ENCODE measurements around the gene TMCC1. TPM values are rescaled to one million over a fixed set of nuclear protein-coding genes. Genes with fewer than 3 reads are reported as not detected.

The TMCC1 gene
- total and polyA plus RNA-seq, 10 of the 15 experiments (the other 5 are each of a cell fraction or from before 2014, with no cell fraction given) = 2.3 to 21.1 (median 8.4) TPM

- no peaks in the 10 kb centered on the region for H3K27me3 ChIP-seq (replicated peaks in 1 of 2; ENCODE audit: control insufficient read depth in 2 of 2, insufficient read depth in 2 of 2, low read length in 1 of 2)
- ChIA-PET RAD21 (ENCODE audit: unreplicated experiment) (no interaction called here), POLR2A (no interaction called here), SMC1A (ENCODE audit: uncharacterized antibody, unreplicated experiment) (interaction anchor here (1.2 to 2.3 kb wide), 3 partner anchors 12 to 17 kb away, joined by 3 to 6 read pairs (median 3); no protein-coding TSS in a partner anchor), CTCF (interaction anchor here (1.1 kb wide), 1 partner anchor 14 kb away, joined by 5 read pairs; no protein-coding TSS in a partner anchor)
- no peaks in the 10 kb centered on the region for H3K9me3 ChIP-seq (replicated peaks; ENCODE audit: control insufficient read depth, insufficient read depth, low read length)
- H3K4me2 ChIP-seq (ENCODE audit: control insufficient read depth, insufficient read depth) = no peak overlapping the region
- intact Hi-C loops (cut with micrococcal nuclease; ENCODE audit: unreplicated experiment) (no loop called here), in situ Hi-C loops (cut with MboI) (no loop called here)
- no peaks in the 10 kb centered on the region for H4K20me1 ChIP-seq (ENCODE audit: control insufficient read depth, insufficient read depth)
- no peaks in the 10 kb centered on the region for H3K79me2 ChIP-seq (ENCODE audit: control insufficient read depth, insufficient read depth, low read length)
- H3K36me3 ChIP-seq (ENCODE audit: control insufficient read depth in 2 of 2, insufficient read depth in 2 of 2, low read length in 1 of 2) = no peaks in the 10 kb centered on the region
- no peak for TF ChIP-seq POLR2AphosphoS2 (IDR thresholded peaks at IDR 0.05; ENCODE audit: low read depth, low read length)
- no peak for TF ChIP-seq SIX5 (IDR thresholded peaks at IDR 0.05; ENCODE audit: low read depth, low read length, severe bottlenecking)
- TF ChIP-seq EED (IDR thresholded peaks at IDR 0.05; ENCODE audit: low read depth) = no peak
- no peak for TF ChIP-seq HCFC1 (IDR thresholded peaks at IDR 0.05; ENCODE audit: low read length)
- no peak for TF ChIP-seq SREBF2 (IDR thresholded peaks at IDR 0.05; ENCODE audit: low read length)
- no peak for TF ChIP-seq FOXM1 (IDR thresholded peaks at IDR 0.05; ENCODE audit: low read depth, low read length)
- TF ChIP-seq ZBTB33 (IDR thresholded peaks at IDR 0.05) = no peak
- TF ChIP-seq BHLHE40 (IDR thresholded peaks at IDR 0.05; ENCODE audit: borderline replicate concordance in 1 of 2, low read depth in 2 of 2, low read length in 1 of 2) = no peak
- no peak for TF ChIP-seq CHD2 (IDR thresholded peaks at IDR 0.05; ENCODE audit: borderline replicate concordance, low read depth, low read length)
- TF ChIP-seq CHD1 (IDR thresholded peaks at IDR 0.05; ENCODE audit: low read depth, low read length) = no peak
- TF ChIP-seq NR2C1 (IDR thresholded peaks at IDR 0.05) = no peak
- TF ChIP-seq ZNF592 (IDR thresholded peaks at IDR 0.05) = no peak
- TF ChIP-seq KDM1A (IDR thresholded peaks at IDR 0.05; ENCODE audit: borderline replicate concordance) = no peak
- TF ChIP-seq TCF7 (IDR thresholded peaks at IDR 0.05; ENCODE audit: borderline replicate concordance) = no peak
- no peak for TF ChIP-seq RBBP5 (conservative IDR thresholded peaks at IDR 0.05)
- no peak for TF ChIP-seq SPI1 (IDR thresholded peaks at IDR 0.05; ENCODE audit: borderline replicate concordance, insufficient read depth, low read depth, low read length)
- no peak overlapping the region for H3K4me3 ChIP-seq
- no peak overlapping the region for H3K27ac ChIP-seq (ENCODE audit: control insufficient read depth, insufficient read depth)
- no peak overlapping the region for H3K9ac ChIP-seq (ENCODE audit: control insufficient read depth, insufficient read depth, low read length)
- H3K4me1 ChIP-seq (ENCODE audit: control insufficient read depth, insufficient read depth, low read length) = no peaks in the 10 kb centered on the region
- H2AFZ ChIP-seq (ENCODE audit: control insufficient read depth, low read depth, low read length) = no peak overlapping the region
- DNase-seq (ENCODE audit: low read depth, low spot score) = no peak
- BruUV-seq (replicated peaks) = no TSS peak
- no peak for ATAC-seq
- WGBS (ENCODE audit: insufficient coverage, insufficient replicate concordance, low lambda C conversion rate, missing lambda C conversion rate) = no CpG with 5 or more reads among the region's 3 CpGs
- no peak for FAIRE-seq
Observed at GRCh38 chr3:129705274-129705673, 188.2 kb downstream of the TMCC1 start.

Data from GM12878 (cell line).